H7 (cell line): ENCODE data around the gene RFX5. TPM values are rescaled to one million over a fixed set of nuclear protein-coding genes. Genes with fewer than 3 reads are reported as not detected.
A peak's percentile ranks its signal among the peaks of the same experiment; 100 is the strongest.
"Not testable (repeated sequence)": the region's sequence is repeated elsewhere in the genome, so short reads cannot be mapped to it uniquely, and the experiment has no call there.

Experiments used
- DNase-seq: peaks from one replicate; pipeline ENCODE4 v3.0.0; 2012
- H3K27me3 ChIP-seq: 2 replicates; pipeline ENCODE4 v1.6.0; 2011; ENCODE audit warnings: mild to moderate bottlenecking, low read length; ENCODE audit not compliant: control insufficient read depth, insufficient read depth
- H3K36me3 ChIP-seq: replicated peaks from 2 replicates; pipeline ENCODE4 v1.5.1; 2011; ENCODE audit warnings: low read length; ENCODE audit not compliant: control insufficient read depth, insufficient read depth
- H3K4me3 ChIP-seq: 2 replicates; pipeline ENCODE4 v1.5.1; 2011; ENCODE audit warnings: low read depth, mild to moderate bottlenecking, control low read depth, low read length, moderate library complexity; ENCODE audit not compliant: insufficient read depth
- total RNA-seq: library from RNA; depleted of rRNA; stranded (reverse); fragments of >200 nt; shearing (Covaris generic); gene quantifications from 2 replicates; pipeline ENCODE4 v1.2.3, GENCODE V29; 2014

The RFX5 gene
- total RNA-seq, 1 experiment from 2014 or later: 74.9 TPM

DNA sequence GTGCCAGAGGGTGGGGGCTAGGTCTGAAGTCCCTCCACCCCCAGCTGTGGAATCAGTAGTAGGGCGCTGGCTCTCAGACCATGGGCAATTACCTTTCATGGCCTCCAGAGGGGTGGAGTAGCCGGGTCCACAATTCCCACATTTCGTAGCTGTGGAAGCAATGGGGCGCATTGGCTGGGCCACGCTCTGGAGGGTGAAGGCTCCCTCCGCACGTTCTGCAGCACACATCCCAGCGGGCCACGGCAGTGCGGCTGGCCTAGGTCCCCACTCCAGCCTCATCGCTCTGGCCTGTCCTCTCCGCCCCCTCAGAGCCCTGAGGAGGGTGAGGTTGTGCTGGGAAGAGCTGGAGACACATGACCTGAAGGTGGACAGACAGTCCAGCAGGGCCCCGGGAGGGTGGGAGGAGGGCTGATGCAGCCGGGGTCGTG lies 22.6 kb upstream of the RFX5 start:
- no peaks in the 10 kb centered on the region for H3K27me3 ChIP-seq
- DNase-seq: peak; percentile 67
- peaks cover 5% of the 10 kb centered on the region for H3K36me3 ChIP-seq
- no peak overlapping the region for H3K4me3 ChIP-seq

DNA sequence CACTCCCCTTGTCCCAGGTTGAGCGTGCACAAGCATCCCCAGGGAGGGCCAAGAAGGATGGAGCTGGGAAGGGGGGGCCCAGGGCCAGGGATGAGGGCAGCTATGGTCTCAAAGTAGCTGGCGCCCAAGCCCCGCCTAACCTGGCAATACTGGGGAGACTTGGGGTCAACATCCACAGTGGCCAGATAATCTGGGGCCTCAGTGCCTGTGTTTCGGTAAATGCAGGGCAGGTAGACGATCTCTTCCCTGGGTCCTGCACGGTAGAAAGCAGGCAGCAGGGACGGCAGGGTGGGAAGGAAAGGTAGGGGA lies 22.2 kb upstream of the RFX5 start:
- no peak overlapping the region for H3K4me3 ChIP-seq
- DNase-seq: no peak
- H3K36me3 ChIP-seq: peaks cover 5% of the 10 kb centered on the region
- H3K27me3 ChIP-seq: no peaks in the 10 kb centered on the region

DNA sequence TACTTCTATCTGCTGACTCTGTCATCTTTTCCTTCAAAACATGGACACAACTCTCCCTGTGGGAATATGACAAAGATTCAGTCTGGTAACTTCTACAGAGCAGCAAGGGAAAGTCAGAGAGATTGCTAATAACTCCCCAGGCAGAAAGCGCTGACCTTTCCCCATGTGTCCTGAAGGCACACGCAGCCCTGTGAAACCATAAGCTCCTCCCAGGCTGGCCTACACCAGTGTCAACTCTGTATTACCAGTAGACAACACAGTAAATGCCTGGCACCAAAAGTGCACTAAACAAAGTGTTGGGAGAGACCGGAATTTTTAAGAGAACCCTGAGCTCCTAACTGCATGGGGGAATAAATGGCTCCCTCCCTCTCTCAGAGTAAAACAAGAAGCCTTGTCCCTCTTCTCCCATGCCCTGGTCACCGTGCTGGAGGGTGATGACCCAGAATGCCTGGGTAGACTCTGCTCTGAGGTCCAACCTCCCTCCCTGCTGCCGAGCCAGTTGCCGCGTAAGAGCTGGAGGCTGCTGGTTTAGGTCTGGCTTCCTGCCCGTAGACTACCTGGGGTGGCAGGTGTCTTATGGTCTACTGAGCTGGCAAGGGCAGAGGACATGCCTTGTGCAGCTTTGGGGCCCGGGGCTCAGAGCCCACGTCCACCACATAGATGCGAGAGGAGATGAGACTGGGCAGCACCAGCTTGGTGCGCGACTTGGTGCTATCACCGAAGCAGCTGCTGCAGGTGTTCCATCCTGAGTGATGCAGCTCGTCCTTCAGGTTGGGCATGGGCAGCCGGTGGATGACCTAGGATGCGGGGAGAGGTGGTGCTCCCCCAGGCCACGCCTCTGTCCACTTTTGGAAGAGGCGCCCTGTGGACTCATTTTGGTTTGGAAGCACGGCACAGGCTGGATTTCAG lies 21.6 kb upstream of the RFX5 start:
- peaks cover 5% of the 10 kb centered on the region for H3K36me3 ChIP-seq
- H3K27me3 ChIP-seq: no peaks in the 10 kb centered on the region
- H3K4me3 ChIP-seq: no peak overlapping the region
- no peak for DNase-seq

DNA sequence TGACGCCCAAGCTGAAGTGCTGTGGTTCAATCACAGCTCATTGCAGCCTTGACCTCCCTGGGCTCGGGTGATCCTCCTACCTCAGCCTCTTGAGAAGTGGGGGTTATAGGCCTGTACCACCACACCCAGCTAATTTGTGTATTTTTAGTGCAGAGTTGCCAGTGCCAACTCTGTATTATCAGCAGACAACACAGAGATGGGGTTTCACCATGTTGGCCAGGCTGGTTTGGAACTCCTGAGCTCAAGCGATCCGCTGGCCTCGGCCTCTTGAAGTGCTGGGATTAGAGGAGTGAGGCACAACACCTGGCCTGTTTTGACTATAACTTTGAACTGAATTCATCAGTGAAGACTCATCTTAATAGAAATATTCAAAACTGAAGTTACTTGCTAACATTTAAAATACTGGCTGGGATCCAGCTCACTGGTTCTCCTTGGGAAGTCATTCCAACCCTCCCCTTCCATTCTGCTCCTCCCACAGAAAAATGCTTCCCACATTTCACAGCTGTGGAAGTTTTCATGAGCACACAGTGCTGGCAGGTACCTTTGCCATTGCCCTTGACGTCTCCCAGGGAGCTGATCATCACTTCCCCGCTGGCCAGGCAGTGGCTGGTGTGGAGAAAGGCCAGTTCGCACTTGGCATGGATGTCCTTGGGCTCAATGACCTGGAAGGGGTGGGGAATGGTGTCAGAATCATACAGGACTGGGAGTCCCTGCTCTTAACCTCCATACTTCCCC lies 20.8 kb upstream of the RFX5 start:
- H3K36me3 ChIP-seq: peaks cover 5% of the 10 kb centered on the region
- no peaks in the 10 kb centered on the region for H3K27me3 ChIP-seq
- no peak for DNase-seq
- no peak overlapping the region for H3K4me3 ChIP-seq

DNA sequence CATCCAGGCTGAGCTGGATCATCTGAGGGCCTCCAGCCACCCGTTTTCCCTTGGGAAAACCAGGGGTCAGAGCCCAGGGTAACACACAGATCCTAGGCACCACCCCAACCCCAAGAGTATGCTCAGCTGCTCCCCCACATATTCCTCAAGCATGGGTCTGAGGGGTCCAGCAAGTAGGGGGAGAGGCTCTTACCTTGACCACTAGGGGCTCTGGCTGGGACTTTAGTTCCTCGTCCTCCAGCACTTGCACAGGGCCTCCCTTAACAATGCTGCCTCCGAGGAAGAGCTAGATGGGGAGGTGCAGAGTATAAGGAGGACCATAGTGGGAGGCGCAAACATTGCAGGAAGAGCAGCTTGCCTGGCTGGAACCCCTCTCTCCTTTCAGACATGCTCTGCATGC lies 17.9 kb upstream of the RFX5 start:
- no peak for DNase-seq
- Histone ChIP-seq H3K36me3 (peaks cover 5% of the 10 kb centered on the region), H3K4me3 (no peak overlapping the region), H3K27me3 (no peaks in the 10 kb centered on the region)

DNA sequence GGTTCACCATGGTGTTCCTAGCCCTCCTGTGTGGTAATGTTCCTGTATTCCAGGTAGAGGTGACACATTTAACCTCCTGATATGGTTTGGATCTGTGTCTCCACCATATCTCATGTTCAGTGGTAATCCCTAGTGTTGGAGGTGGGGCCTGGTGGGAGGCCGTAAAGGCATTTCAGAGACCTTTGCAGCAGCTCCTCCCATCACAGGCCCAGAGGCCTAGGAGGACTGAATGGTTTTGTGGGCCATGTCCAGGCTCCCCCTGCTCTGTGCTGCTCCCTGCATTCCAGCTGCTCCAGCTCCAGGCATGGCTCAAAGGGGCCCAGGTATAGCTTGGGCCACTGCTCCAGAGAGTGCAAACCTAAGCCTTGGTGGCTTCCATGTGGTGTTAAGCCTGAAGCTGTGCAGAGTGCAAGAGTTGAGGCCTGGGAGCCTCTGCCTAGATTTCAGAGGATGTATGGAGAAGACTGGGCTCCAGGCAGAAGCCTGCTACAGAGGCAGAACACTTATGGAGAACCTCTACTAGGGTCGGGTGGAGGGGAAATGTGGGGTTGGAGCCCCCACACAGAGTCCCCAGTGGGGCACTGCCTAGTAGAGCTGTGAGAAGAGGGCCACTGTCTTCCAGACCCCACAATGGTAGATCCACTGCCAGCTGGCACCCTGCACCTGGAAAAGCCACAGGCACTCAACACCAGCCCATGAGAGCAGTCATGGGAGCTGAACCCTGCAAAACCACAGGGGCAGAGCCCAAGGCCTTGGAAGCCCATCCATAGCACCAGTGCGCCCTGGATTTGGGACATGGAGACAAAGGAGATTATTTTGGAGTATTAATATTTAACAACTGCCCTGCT lies 15.5 kb upstream of the RFX5 start:
- DNase-seq: no peak
- Histone ChIP-seq H3K36me3 (peaks cover 5% of the 10 kb centered on the region), H3K27me3 (no peaks in the 10 kb centered on the region), H3K4me3 (no peak overlapping the region)

DNA sequence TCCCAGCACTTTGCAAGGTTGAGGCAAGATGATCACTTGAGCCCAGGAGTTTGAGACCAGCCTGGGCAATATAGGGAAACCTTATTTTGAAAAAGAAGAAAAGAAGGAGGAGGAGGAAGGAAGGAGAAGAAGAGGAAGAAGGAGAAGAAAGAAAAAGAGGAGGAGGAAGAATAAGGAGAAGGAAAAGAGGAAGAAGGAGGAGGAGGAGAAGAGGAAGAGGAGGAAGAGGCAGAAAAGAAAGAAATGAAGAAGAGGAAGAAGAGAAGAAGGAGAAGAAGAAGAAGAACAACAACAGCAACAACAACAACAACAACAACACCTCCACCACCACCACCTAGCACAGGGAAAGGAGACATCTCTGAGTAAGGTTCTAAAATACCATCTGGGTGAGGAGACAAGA lies 14.8 kb upstream of the RFX5 start:
- Histone ChIP-seq H3K36me3 (peaks cover 5% of the 10 kb centered on the region), H3K4me3 (no peak overlapping the region), H3K27me3 (no peaks in the 10 kb centered on the region)
- no peak for DNase-seq

DNA sequence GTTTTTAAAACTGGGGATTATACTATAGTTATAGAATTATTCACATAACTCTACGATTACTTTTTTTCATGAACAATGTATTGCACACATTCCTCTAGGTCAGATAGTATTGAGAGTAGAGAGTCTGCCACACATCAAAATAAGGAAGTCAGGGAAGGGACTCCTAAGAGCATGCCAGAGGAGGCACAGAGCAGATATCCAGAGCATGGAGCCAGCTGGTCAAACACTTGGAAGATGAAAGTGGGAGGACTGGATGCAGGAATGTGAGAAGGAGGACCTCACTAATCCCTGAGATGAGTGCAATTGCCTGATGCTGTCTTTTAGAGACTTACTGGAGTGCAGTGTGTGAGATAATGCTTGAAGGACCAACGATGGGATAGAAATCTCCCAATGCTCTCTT lies 9.6 kb upstream of the RFX5 start:
- H3K4me3 ChIP-seq: no peak overlapping the region
- DNase-seq: no peak
- H3K27me3 ChIP-seq: no peaks in the 10 kb centered on the region
- H3K36me3 ChIP-seq: no peaks in the 10 kb centered on the region

DNA sequence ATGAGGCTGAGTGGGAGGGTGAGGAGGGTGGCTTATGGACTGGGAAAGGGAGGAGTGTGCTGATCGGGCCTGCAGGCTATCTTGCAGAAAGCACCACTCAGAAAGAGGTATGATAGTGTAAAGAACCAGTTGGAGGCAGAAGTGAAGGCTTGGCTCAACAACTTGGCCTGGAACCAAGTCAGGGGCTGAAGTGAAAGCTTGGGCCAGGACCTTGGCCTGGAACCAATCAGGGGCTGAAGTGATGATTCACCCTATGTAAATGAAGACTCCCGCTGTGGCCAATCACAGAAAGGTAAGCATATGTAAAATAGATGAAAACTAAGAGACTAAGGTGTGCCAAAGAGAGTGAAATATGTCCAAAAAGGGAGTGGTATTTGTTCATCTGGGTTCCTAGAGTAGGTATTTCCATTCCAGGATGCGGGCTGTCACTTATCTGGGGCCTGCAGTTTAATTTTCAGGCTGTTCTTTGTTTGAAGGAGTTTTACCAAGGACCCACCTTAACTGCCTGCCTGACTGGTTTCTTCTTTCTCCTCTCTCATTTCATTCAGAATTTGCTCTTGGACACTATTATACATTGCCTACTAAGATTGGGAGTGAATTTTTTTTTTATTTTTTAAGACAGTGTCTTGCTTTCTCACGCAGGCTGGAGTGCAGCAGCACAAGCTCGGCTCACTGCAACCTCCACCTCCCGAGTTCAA lies 5.1 kb upstream of the RFX5 start:
- no peak overlapping the region for H3K4me3 ChIP-seq
- no peak for DNase-seq
- no peaks in the 10 kb centered on the region for H3K27me3 ChIP-seq
- no peaks in the 10 kb centered on the region for H3K36me3 ChIP-seq

DNA sequence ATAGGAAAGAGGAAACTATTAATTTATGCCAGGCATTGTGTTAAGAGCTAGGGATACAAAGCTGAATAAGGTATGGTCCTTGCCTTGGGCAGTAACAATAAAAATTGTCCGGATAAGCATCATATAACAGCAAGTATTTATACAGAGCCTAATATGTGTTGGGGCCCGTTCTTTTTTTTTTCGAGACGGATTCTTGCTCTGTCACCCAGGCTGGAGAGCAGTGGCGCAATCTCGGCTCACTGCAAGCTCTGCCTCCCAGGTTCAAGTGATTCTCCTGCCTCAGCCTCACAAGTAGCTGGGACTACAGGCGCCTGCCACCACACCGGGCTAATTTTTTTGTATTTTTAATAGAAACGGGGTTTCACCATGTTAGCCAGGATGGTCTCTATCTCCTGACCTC lies 3.3 kb upstream of the RFX5 start:
- DNase-seq, H3K27me3 ChIP-seq, H3K36me3 ChIP-seq, H3K4me3 ChIP-seq: not testable (repeated sequence)

DNA sequence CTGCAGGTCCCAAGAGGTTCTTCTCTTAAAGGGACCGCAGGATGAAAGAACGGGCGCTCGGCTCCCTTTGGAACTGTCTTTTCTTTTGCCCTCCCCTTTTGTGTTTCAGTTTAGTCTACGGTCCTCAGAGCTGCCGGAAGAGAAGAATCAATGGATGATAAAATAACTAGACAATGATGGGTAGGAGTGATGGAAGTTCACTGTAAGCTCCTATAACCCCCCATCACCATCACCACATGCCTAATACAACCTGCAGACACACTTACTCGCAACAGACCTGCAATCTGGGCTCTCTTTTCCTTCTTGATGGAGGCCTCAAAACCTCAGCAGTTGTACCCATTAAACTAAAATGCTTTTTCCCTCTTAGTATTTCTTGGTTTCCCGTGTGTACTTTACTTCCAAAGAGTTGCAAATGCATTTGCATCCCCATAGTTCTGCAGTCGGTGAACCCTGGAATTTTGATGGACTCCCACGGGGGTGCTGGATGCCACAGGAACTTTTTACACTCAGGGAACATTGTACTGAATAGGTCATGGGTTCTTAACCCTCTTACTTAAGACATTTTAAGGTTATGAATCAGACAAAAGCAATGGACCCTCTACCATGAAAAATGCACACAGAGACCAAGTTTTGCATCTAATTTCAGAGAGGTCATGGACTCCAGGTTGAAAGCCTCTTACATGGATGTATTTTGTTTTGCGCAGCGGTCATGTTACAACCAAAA lies 633 bp upstream of the RFX5 start:
- Histone ChIP-seq H3K36me3 (peaks cover 22% of the 10 kb centered on the region), H3K27me3 (no peaks in the 10 kb centered on the region), H3K4me3 (peak overlapping the region; percentile 29)
- no peak for DNase-seq

DNA sequence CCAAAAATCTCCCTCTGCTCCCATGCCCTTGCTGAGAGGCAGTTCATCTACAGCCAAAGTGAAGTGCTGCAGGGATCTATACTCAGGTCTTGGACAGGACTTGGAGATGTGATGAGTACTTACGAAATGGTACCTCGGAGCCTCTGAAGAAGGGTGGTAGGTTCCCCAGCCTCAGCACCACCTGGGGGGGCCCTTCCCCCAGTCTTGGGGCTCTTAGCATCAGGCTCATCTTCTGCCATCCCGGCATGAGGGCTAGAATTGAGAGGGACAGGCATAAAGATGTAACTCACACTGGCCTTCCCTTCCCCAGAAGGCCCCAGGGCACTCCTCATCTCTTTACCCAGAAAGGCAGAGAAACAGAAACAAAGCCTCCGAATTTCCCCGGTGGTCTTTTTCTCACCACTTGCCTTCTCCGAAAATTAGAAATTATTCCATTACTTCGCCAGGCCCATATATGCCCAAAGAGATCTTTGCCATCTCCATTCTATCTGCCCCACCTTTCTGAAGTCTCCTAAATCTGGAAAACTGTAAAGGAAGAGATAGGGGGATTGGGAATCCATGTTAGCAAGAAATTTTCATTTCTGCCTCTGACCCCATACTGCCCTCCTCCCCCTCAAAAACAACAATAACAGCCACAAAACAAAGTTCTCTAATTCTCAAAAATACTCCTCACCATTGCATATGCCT lies 827 bp downstream of the RFX5 start:
- H3K4me3 ChIP-seq: peak overlapping the region; percentile 85
- no peak for DNase-seq
- H3K36me3 ChIP-seq: peaks cover 26% of the 10 kb centered on the region
- no peaks in the 10 kb centered on the region for H3K27me3 ChIP-seq

DNA sequence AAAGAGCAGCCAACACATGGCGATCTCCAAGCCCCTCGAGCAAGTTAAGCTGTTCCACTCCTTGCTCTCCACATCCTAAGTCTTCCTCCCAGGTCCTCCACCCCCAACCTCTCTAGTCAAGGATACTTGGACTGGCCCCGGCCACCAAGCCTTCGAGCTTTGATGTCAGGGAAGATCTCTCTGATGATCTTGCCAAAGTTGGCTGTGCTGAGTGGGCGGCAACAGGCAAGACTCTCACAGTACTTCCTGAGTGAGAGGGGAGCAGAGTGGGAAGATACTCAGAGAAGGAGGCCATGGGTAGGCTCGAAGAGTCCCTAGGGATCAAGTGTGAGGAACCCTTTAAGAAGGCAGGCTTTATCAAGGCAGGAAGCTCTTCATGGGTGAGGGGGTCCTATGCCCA lies 2.8 kb downstream of the RFX5 start:
- H3K36me3 ChIP-seq: peaks cover 26% of the 10 kb centered on the region
- no peak overlapping the region for H3K4me3 ChIP-seq
- no peak for DNase-seq
- H3K27me3 ChIP-seq: no peaks in the 10 kb centered on the region
